Measurements from ENCODE around the gene PARK7.
A peak's percentile ranks its signal among the peaks of the same experiment; 100 is the strongest.

PARK7 gene

GRCh38 chr1:8026153-8026975 is 64.9 kb downstream of the PARK7 start, which contains the start of gene ERRFI1:
Gene ERRFI1 (minus strand): TSS chr1:8026309. CDS start chr1:8015619, 10,690 bp downstream.
- DNase-seq (ENCODE audit: low spot score) = peak; percentile 96
- H2BK120ac ChIP-seq (ENCODE audit: low read depth, low read length) = no peak within 1 kb of the TSS
- H3K36me3 ChIP-seq (replicated peaks in 1 of 2; ENCODE audit: control insufficient read depth in 2 of 2, insufficient read depth in 2 of 2, low read length in 2 of 2) = no peaks in the 10 kb centered on the region
- peak within 1 kb of the TSS; percentile 58 for H2AK5ac ChIP-seq (ENCODE audit: low read depth, low read length)
- WGBS, 2 donors (ENCODE audit: extremely low coverage in 2 of 2, insufficient read length in 2 of 2, insufficient replicate concordance in 1 of 2) = no CpG with 5 or more reads among the region's 98 CpGs
- peak within 1 kb of the TSS; percentile 97 for H4K91ac ChIP-seq (ENCODE audit: low read depth, low read length, poor library complexity)
- peak within 1 kb of the TSS; percentile 7 for H2BK5ac ChIP-seq (ENCODE audit: low read length)
- peak within 1 kb of the TSS; percentile 98 for H2AFZ ChIP-seq (ENCODE audit: low read length)
- H3K4me2 ChIP-seq (ENCODE audit: insufficient read depth, low read length, poor library complexity, severe bottlenecking) = peak within 1 kb of the TSS; percentile 73
- no peak within 1 kb of the TSS for H3K4ac ChIP-seq (ENCODE audit: low read length)
- peak within 1 kb of the TSS; percentile 61 to 99 for H3K4me3 ChIP-seq (ENCODE audit: low read length in 2 of 2)
- peak within 1 kb of the TSS; percentile 85 for H3K14ac ChIP-seq (ENCODE audit: low read length)
- peaks cover 19 to 22% of the 10 kb centered on the region in 2 donors for H3K4me1 ChIP-seq (ENCODE audit: control insufficient read depth in 2 of 2, insufficient read depth in 1 of 2, low read depth in 1 of 2, low read length in 2 of 2)
- peaks cover 0 to 3% (median 0%) of the 10 kb centered on the region in 3 experiments for H3K27me3 ChIP-seq (ENCODE audit: control insufficient read depth in 3 of 3, insufficient read depth in 3 of 3, low read depth in 1 of 3, low read length in 3 of 3)
- no peaks in the 10 kb centered on the region for H3K9me3 ChIP-seq (replicated peaks in 1 of 2; ENCODE audit: control insufficient read depth in 2 of 2, insufficient read depth in 1 of 2, low read depth in 1 of 2, low read length in 2 of 2)
- no peaks in the 10 kb centered on the region for H3K79me1 ChIP-seq (ENCODE audit: low read depth, low read length)
- H3K18ac ChIP-seq (ENCODE audit: low read length) = peak within 1 kb of the TSS; percentile 96
- peak within 1 kb of the TSS; percentile 99 for H2BK15ac ChIP-seq (ENCODE audit: low read length)
- peak within 1 kb of the TSS; percentile 39 for H3K27ac ChIP-seq (replicated peaks; ENCODE audit: low read length)
- H2BK12ac ChIP-seq (ENCODE audit: low read length) = peak within 1 kb of the TSS; percentile 99
- peak within 1 kb of the TSS; percentile 67 for H3K23ac ChIP-seq (ENCODE audit: low read depth, low read length, poor library complexity)
- peak within 1 kb of the TSS; percentile 89 for H3K9ac ChIP-seq (ENCODE audit: low read depth, low read length, poor library complexity)
- H4K8ac ChIP-seq (ENCODE audit: low read depth, low read length) = no peak within 1 kb of the TSS

GRCh38 chr1:8026976-8027747 is 65.7 kb downstream of the PARK7 start:
- no peak overlapping the region for H2BK120ac ChIP-seq (ENCODE audit: low read depth, low read length)
- H3K27me3 ChIP-seq (ENCODE audit: control insufficient read depth in 3 of 3, insufficient read depth in 3 of 3, low read depth in 1 of 3, low read length in 3 of 3) = peaks cover 0 to 3% (median 0%) of the 10 kb centered on the region in 3 experiments
- H3K14ac ChIP-seq (ENCODE audit: low read length) = peak overlapping the region; percentile 5
- no peaks in the 10 kb centered on the region for H3K36me3 ChIP-seq (replicated peaks in 1 of 2; ENCODE audit: control insufficient read depth in 2 of 2, insufficient read depth in 2 of 2, low read length in 2 of 2)
- no peak overlapping the region for H3K27ac ChIP-seq (replicated peaks; ENCODE audit: low read length)
- peak overlapping the region; percentile 96 for H3K18ac ChIP-seq (ENCODE audit: low read length)
- H2AFZ ChIP-seq (ENCODE audit: low read length) = peak overlapping the region; percentile 98
- peak overlapping the region; percentile 58 for H2AK5ac ChIP-seq (ENCODE audit: low read depth, low read length)
- H3K79me1 ChIP-seq (ENCODE audit: low read depth, low read length) = no peaks in the 10 kb centered on the region
- peak overlapping the region; percentile 99 for H2BK15ac ChIP-seq (ENCODE audit: low read length)
- peaks cover 19 to 20% of the 10 kb centered on the region in 2 donors for H3K4me1 ChIP-seq (ENCODE audit: control insufficient read depth in 2 of 2, insufficient read depth in 1 of 2, low read depth in 1 of 2, low read length in 2 of 2)
- H3K4me2 ChIP-seq (ENCODE audit: insufficient read depth, low read length, poor library complexity, severe bottlenecking) = peak overlapping the region; percentile 73
- H3K4me3 ChIP-seq (ENCODE audit: low read length in 2 of 2) = peak overlapping the region; percentile 61 to 76
- H3K9ac ChIP-seq (ENCODE audit: low read depth, low read length, poor library complexity) = peak overlapping the region; percentile 32
- no peak for DNase-seq (ENCODE audit: low spot score)
- H4K91ac ChIP-seq (ENCODE audit: low read depth, low read length, poor library complexity) = peak overlapping the region; percentile 97
- no peak overlapping the region for H4K8ac ChIP-seq (ENCODE audit: low read depth, low read length)
- H3K9me3 ChIP-seq (replicated peaks in 1 of 2; ENCODE audit: control insufficient read depth in 2 of 2, insufficient read depth in 1 of 2, low read depth in 1 of 2, low read length in 2 of 2) = no peaks in the 10 kb centered on the region
- no peak overlapping the region for H3K4ac ChIP-seq (ENCODE audit: low read length)
- peak overlapping the region; percentile 99 for H2BK12ac ChIP-seq (ENCODE audit: low read length)
- peak overlapping the region; percentile 67 for H3K23ac ChIP-seq (ENCODE audit: low read depth, low read length, poor library complexity)
- H2BK5ac ChIP-seq (ENCODE audit: low read length) = peak overlapping the region; percentile 7
- WGBS, 2 donors (ENCODE audit: extremely low coverage in 2 of 2, insufficient read length in 2 of 2, insufficient replicate concordance in 1 of 2) = no CpG with 5 or more reads among the region's 25 CpGs

- Histone ChIP-seq H4K8ac (ENCODE audit: low read depth, low read length) (no peak overlapping the region), H2BK15ac (ENCODE audit: low read length) (no peak overlapping the region), H3K4me3 (ENCODE audit: low read length in 2 of 2) (no peak overlapping the region), H2BK12ac (ENCODE audit: low read length) (no peak overlapping the region), H3K9me3 (replicated peaks in 1 of 2; ENCODE audit: control insufficient read depth in 2 of 2, insufficient read depth in 1 of 2, low read depth in 1 of 2, low read length in 2 of 2) (no peaks in the 10 kb centered on the region), H2AFZ (ENCODE audit: low read length) (no peak overlapping the region), H2AK5ac (ENCODE audit: low read depth, low read length) (no peak overlapping the region), H4K91ac (ENCODE audit: low read depth, low read length, poor library complexity) (no peak overlapping the region), H3K14ac (ENCODE audit: low read length) (no peak overlapping the region), H2BK5ac (ENCODE audit: low read length) (no peak overlapping the region), H3K23ac (ENCODE audit: low read depth, low read length, poor library complexity) (no peak overlapping the region), H3K79me1 (ENCODE audit: low read depth, low read length) (no peaks in the 10 kb centered on the region), H3K4me1 (ENCODE audit: control insufficient read depth in 2 of 2, insufficient read depth in 1 of 2, low read depth in 1 of 2, low read length in 2 of 2) (peaks cover 16 to 19% of the 10 kb centered on the region in 2 donors), H3K9ac (ENCODE audit: low read depth, low read length, poor library complexity) (no peak overlapping the region), H3K18ac (ENCODE audit: low read length) (no peak overlapping the region), H3K4ac (ENCODE audit: low read length) (no peak overlapping the region), H3K4me2 (ENCODE audit: insufficient read depth, low read length, poor library complexity, severe bottlenecking) (no peak overlapping the region), H3K27ac (replicated peaks; ENCODE audit: low read length) (no peak overlapping the region), H2BK120ac (ENCODE audit: low read depth, low read length) (no peak overlapping the region), H3K27me3 (ENCODE audit: control insufficient read depth in 3 of 3, insufficient read depth in 3 of 3, low read depth in 1 of 3, low read length in 3 of 3) (peaks cover 0 to 3% (median 0%) of the 10 kb centered on the region in 3 experiments), H3K36me3 (replicated peaks in 1 of 2; ENCODE audit: control insufficient read depth in 2 of 2, insufficient read depth in 2 of 2, low read length in 2 of 2) (no peaks in the 10 kb centered on the region)
- no peak for DNase-seq (ENCODE audit: low spot score)
- no CpG with 5 or more reads among the region's 8 CpGs for WGBS, 2 donors (ENCODE audit: extremely low coverage in 2 of 2, insufficient read length in 2 of 2, insufficient replicate concordance in 1 of 2)
Measured at GRCh38 chr1:8027748-8028570, 66.4 kb downstream of the PARK7 start.
